ENCODE measurements around the gene MALRD1.
A peak's percentile ranks its signal among the peaks of the same experiment; 100 is the strongest.

GRCh38 chr10:19728376-19728775, 679.8 kb downstream of the MALRD1 start:
- TF ChIP-seq TAF1 (IDR thresholded peaks at IDR 0.05; ENCODE audit: borderline replicate concordance, insufficient read depth, low read length) (no peak), SIN3A (IDR thresholded peaks at IDR 0.05; ENCODE audit: borderline replicate concordance, insufficient read depth, low read length) (no peak), POLR2AphosphoS5 (IDR thresholded peaks at IDR 0.05; ENCODE audit: low read depth, low read length) (no peak), REST (IDR thresholded peaks at IDR 0.05; ENCODE audit: insufficient read depth in 1 of 2, low read depth in 2 of 2, low read length in 2 of 2) (peak in 1 of 2 experiments; percentile 34; a peak in 1 of 4 replicates), FOXP2 (optimal IDR thresholded peaks at IDR 0.05; ENCODE audit: borderline replicate concordance, extremely low read depth, extremely low read length, insufficient read depth) (no peak)

All from PFSK-1 (cell line).